ENCODE measurements around the gene GCN1.

Gene GCN1

DNA sequence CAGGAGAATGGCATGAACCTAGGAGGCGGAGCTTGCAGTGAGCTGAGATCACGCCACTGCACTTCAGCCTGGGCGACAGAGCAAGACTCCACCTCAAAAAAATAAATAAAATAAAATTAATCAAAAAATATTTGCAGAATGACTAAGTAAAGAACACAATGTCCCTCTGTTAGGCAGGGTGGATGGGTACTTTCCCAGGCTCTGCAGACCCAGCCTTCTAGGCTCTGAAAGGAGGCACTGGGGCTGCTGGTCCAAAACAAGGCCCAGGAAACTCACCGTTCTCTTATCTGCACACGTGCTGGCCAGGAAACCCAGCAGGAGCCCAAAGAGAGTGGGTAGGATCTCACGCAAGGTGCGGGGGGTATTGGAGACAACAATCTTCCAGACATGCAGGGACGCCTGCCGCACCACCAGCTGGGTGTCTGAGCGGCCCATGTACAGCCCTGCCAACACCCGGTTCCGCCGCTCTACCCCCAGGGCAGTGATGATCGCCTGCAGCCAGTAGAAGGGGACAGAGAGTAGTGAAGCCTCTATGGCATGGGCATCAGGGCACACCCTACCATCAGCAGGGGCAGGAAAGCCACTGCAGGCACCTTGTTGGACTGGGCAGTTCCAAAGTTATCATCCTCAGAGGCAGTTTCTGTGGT, 52.2 kb downstream of the GCN1 start:
- H3K4me3 ChIP-seq (ENCODE audit: low read depth, low read length), result no peak overlapping the region
- TF ChIP-seq POLR2A (IDR thresholded peaks at IDR 0.05; ENCODE audit: extremely low read depth, insufficient read length) (no peak), MYC (IDR thresholded peaks at IDR 0.05; ENCODE audit: low read depth, low read length) (no peak), CTCF (IDR thresholded peaks at IDR 0.05; ENCODE audit: low read depth, low read length) (no peak)
- TF ChIP-seq, protein P1, sequence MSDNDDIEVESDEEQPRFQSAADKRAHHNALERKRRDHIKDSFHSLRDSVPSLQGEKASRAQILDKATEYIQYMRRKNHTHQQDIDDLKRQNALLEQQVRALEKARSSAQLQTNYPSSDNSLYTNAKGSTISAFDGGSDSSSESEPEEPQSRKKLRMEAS (IDR thresholded peaks at IDR 0.05; ENCODE audit: low read depth, low read length), result no peak
- no peak for DNase-seq (ENCODE audit: low read depth)

DNA sequence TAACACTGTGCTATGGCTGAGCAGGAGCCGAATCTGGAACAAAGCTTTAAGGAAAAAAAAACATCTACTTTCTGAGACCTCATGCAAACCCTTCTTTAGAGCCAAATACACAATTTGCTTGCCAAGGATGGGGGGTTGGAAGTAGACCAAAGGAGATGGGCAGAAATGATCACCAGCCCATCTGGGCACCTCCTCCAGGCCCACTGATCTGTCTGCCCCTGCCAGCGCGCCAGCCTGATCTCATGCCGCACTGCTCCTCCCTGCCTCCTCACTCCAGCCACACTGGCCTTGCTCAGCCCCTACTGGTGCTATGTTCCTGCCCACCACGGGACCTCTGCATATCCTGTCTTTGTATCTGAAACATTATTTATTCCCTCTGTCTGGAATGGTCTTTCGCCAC, 53.2 kb downstream of the GCN1 start:
- TF ChIP-seq, protein P1 (IDR thresholded peaks at IDR 0.05; ENCODE audit: low read depth, low read length), result no peak
- TF ChIP-seq MYC (IDR thresholded peaks at IDR 0.05; ENCODE audit: low read depth, low read length), result no peak
- no peak for TF ChIP-seq CTCF (IDR thresholded peaks at IDR 0.05; ENCODE audit: low read depth, low read length)
- no peak for TF ChIP-seq POLR2A (IDR thresholded peaks at IDR 0.05; ENCODE audit: extremely low read depth, insufficient read length)
- no peak for DNase-seq (ENCODE audit: low read depth)

DNA sequence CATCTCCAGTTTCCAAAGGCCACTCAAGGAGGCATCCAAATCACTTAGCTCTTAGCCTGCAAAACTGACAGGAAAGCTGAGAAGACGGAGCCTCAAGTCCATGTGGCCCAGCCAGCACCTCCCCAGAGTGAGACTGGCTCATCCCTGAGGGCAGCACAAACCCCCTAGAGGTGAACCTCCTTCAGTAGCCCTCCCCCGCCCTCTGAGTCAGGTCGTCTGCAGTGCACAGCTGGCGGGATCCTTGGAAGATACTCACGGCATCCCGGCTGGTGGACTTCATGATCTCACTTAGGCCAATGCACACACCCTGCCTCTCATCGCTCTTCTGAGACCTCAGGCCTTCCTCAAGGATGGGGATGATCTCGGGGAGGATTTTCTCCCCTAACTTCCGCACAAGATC, 53.9 kb downstream of the GCN1 start:
- no peak for DNase-seq (ENCODE audit: low read depth)
- TF ChIP-seq CTCF (IDR thresholded peaks at IDR 0.05; ENCODE audit: low read depth, low read length), result no peak
- TF ChIP-seq POLR2A (IDR thresholded peaks at IDR 0.05; ENCODE audit: extremely low read depth, insufficient read length), result no peak
- no peak for TF ChIP-seq MYC (IDR thresholded peaks at IDR 0.05; ENCODE audit: low read depth, low read length)
- TF ChIP-seq, protein P1 (IDR thresholded peaks at IDR 0.05; ENCODE audit: low read depth, low read length), result no peak
- no peak overlapping the region for H3K4me3 ChIP-seq (ENCODE audit: low read depth, low read length)

More for the DNA sequence above, 53.2 kb downstream of the GCN1 start:
- H3K4me3 ChIP-seq (ENCODE audit: low read depth, low read length), result no peak overlapping the region

- no peak overlapping the region for H3K4me3 ChIP-seq (ENCODE audit: low read depth, low read length)
- no peak for TF ChIP-seq MYC (IDR thresholded peaks at IDR 0.05; ENCODE audit: low read depth, low read length)
- TF ChIP-seq, protein P1 (IDR thresholded peaks at IDR 0.05; ENCODE audit: low read depth, low read length), result no peak
- TF ChIP-seq POLR2A (IDR thresholded peaks at IDR 0.05; ENCODE audit: extremely low read depth, insufficient read length), result no peak
- no peak for TF ChIP-seq CTCF (IDR thresholded peaks at IDR 0.05; ENCODE audit: low read depth, low read length)
- DNase-seq (ENCODE audit: low read depth), result no peak
Observed at GRCh38 chr12:120139958-120140357, 54.6 kb downstream of the GCN1 start.

DNA sequence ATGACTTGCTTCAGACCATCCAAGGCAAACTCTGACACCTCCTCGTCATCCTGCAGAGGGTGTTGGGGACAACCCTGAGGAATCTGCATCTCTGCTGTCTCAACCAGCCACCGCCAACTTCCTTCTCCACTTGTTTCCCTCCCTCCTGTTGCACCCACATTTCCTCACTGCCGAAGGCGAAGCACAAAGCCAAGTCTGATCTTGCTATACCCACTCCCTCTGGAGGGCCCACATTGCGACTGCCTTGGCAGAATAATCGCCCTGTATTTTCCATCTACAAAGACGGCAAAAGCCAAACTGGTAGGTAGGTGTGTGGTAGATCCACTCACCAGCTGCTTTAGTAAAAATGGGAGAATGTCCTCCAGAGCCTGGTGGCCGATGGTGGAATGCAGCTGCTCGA, 56.1 kb downstream of the GCN1 start:
- DNase-seq (ENCODE audit: low read depth), result no peak
- TF ChIP-seq MYC (IDR thresholded peaks at IDR 0.05; ENCODE audit: low read depth, low read length) (no peak), CTCF (IDR thresholded peaks at IDR 0.05; ENCODE audit: low read depth, low read length) (no peak), POLR2A (IDR thresholded peaks at IDR 0.05; ENCODE audit: extremely low read depth, insufficient read length) (no peak)
- TF ChIP-seq, protein P1 (IDR thresholded peaks at IDR 0.05; ENCODE audit: low read depth, low read length), result no peak
- H3K4me3 ChIP-seq (ENCODE audit: low read depth, low read length), result no peak overlapping the region

All from NB4 (cell line).